Fibroblast of pulmonary artery (primary cell): Measurements from ENCODE around the gene SZRD1.

ENCODE experiments used
- DNase-seq: peaks from one replicate; pipeline ENCODE4 v3.0.0-alpha.2; 2010; ENCODE audit warnings: low read depth
- H3K4me3 ChIP-seq: replicated peaks from 2 replicates; pipeline ENCODE4 v1.5.1; 2011; ENCODE audit warnings: low read depth, mild to moderate bottlenecking, control low read depth, low read length, moderate library complexity
- CTCF ChIP-seq: IDR thresholded peaks from 2 replicates; pipeline ENCODE4 v1.5.1; 2011; ENCODE audit warnings: mild to moderate bottlenecking, control low read depth, low read length, inconsistent platforms; ENCODE audit errors: missing control alignments

Gene SZRD1

DNA sequence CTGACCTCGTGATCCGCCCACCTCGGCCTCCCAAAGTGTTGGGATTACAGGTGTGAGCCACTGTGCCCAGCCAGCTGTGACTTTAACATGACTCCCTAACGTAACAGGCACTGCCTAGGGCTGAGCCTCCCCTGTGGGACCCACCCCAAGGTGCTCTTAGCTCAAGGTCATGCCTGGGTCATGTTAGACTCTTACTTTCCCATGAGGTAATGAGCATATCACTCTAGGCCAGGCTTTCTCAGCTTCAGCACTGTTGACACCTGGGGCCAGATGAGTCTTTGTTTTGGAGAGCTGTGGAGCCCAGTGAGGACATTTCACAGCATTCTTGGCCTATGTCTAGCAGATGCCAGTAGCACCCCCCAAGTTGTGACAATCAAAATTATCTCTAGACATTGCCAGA lies 78.0 kb downstream of the SZRD1 start:
- no peak for TF ChIP-seq CTCF
- H3K4me3 ChIP-seq = no peak overlapping the region
- DNase-seq = no peak

- no peak for TF ChIP-seq CTCF
- no peak overlapping the region for H3K4me3 ChIP-seq
- no peak for DNase-seq
Measured at GRCh38 chr1:16446116-16446515, 79.1 kb downstream of the SZRD1 start.

GRCh38 chr1:16447641-16448040 lies 80.6 kb downstream of the SZRD1 start:
- TF ChIP-seq CTCF = no peak
- H3K4me3 ChIP-seq = no peak overlapping the region
- no peak for DNase-seq
